DND-41 (cell line): ENCODE measurements around the gene FAM120AOS.

Source experiments
- EZH2 ChIP-seq: IDR thresholded peaks from 3 replicates; pipeline ENCODE4 v1.6.1; 2012; ENCODE audit warnings: borderline replicate concordance, low read depth, mild to moderate bottlenecking, moderate library complexity, low read length, inconsistent platforms; ENCODE audit not compliant: severe bottlenecking
- TF ChIP-seq, protein P1 (sequence below): IDR thresholded peaks from 2 replicates; pipeline ENCODE4 v1.5.1; 2012; ENCODE audit warnings: borderline replicate concordance, low read length, moderate library complexity, mild to moderate bottlenecking; ENCODE audit not compliant: poor library complexity, severe bottlenecking; ENCODE audit errors: extremely low read depth

DNA sequence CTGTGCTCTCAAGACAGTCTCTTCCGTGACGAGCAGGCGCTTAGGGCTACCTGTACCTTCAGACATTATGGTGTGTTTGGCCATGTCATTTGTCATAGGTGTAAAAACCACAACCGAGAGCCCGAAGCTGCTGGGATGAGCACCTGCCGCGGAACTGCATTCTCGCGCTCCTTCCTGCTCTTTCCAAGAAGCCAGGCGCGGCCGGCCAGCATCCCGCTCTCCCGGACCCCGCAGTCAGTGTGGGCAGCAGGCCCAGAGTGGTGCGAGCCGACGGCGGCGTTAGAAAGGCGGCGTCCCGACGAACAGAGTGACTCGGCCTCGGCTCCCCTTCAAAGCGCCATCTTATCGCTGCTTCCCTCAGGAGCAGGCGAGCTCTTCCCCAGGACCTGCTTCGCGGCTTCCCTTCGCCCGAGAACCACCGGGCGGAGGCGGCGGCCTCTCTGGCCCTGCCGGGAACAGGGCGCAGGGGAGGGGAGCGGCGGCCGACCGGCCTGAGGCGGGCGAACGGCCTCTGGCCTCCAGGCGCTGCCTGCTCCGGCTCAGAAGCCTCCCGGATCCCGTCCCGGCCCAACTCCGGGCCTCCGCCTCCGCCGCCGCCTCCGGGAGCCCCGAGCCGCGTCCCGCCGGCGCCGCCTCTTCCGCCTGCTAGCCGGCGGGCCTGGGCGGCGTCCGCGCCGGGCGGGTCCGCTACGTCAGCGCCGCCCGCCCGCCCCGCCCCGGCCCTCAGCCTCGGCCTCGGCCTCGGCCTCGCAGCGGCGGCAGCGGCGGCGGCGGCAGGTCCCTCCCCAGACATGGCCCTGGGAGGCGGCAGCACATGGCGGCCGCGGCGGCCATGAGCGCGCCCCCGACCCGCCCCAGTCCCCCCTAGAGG lies 2.2 kb downstream of the FAM120AOS start, which contains the start of gene FAM120A:
- TF ChIP-seq, protein P1, sequence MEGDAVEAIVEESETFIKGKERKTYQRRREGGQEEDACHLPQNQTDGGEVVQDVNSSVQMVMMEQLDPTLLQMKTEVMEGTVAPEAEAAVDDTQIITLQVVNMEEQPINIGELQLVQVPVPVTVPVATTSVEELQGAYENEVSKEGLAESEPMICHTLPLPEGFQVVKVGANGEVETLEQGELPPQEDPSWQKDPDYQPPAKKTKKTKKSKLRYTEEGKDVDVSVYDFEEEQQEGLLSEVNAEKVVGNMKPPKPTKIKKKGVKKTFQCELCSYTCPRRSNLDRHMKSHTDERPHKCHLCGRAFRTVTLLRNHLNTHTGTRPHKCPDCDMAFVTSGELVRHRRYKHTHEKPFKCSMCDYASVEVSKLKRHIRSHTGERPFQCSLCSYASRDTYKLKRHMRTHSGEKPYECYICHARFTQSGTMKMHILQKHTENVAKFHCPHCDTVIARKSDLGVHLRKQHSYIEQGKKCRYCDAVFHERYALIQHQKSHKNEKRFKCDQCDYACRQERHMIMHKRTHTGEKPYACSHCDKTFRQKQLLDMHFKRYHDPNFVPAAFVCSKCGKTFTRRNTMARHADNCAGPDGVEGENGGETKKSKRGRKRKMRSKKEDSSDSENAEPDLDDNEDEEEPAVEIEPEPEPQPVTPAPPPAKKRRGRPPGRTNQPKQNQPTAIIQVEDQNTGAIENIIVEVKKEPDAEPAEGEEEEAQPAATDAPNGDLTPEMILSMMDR = no peak
- TF ChIP-seq EZH2 = no peak
